Stromal cell of bone marrow (primary cell): Measurements from ENCODE around the gene PKDCC.
A peak's percentile ranks its signal among the peaks of the same experiment; 100 is the strongest.

Source experiments
- DNase-seq: peaks from one replicate; pipeline ENCODE4 v3.0.0-alpha.2; 2012; ENCODE audit warnings: low read depth

PKDCC gene

DNA sequence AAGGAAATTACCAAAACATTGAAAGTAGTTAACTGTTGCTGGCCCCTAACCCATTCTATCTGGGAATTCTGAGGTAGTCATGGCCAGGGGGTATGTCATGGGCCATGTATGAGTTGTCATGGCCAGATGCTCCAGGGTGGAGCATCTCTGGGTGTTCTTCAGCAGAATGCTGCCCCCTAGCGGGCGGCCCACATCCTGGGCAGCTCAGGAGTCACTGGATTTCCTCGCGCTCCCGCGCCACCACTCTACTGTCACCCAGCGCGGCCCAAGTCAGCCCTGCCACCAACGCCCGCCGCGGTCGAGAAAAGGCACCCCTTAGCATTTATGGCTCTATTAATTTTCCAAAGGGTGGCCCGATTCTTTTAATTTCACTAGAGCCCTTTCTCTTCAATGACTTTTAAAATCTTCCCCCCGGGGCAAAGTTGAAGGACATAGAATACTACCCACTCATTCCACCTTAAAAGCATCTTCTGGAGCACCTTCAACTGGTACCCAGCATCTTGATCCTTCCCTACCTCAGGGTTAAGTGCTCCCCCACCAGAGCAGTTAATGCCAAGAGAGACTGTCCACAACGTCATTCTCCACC, 41.6 kb downstream of the PKDCC start:
- DNase-seq: no peak

DNA sequence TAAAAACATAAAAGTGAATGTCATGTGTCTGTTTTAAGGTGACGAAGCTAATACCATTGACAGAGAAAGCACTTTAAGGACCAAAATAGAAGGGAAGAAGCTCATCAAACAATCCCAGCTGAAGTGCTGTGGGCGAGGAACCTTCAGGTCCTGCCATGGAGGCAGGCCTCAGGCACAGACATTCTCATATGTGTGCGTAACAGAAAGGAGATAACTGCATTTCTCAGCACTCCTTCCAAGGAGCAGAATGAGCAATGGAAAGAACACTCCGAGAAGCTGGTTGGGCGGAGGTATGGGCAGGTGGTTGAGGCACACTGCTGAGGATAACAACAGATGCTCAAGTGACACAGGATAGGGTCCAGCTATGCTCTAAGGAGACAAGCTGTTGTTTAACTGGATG, 42.4 kb downstream of the PKDCC start:
- no peak for DNase-seq

DNA sequence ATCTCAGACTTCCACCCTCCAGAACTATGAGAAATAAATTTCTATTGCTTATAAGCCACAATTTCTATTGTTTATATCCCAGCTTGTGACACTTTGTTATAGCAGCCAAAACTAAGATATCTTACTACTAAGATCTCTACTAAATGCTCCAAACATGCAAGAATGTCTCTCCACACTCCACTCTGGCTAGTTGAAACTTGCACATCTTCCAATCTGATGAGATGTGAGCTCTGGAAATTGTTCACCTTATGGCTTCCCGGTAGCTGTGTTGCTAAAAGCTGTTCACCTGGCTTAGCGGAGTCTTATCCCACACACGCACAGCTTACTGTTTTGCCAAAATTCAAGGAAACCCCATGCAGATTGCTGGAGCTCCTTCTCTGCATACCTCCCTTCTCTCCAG, 43.9 kb downstream of the PKDCC start:
- DNase-seq: no peak

DNA sequence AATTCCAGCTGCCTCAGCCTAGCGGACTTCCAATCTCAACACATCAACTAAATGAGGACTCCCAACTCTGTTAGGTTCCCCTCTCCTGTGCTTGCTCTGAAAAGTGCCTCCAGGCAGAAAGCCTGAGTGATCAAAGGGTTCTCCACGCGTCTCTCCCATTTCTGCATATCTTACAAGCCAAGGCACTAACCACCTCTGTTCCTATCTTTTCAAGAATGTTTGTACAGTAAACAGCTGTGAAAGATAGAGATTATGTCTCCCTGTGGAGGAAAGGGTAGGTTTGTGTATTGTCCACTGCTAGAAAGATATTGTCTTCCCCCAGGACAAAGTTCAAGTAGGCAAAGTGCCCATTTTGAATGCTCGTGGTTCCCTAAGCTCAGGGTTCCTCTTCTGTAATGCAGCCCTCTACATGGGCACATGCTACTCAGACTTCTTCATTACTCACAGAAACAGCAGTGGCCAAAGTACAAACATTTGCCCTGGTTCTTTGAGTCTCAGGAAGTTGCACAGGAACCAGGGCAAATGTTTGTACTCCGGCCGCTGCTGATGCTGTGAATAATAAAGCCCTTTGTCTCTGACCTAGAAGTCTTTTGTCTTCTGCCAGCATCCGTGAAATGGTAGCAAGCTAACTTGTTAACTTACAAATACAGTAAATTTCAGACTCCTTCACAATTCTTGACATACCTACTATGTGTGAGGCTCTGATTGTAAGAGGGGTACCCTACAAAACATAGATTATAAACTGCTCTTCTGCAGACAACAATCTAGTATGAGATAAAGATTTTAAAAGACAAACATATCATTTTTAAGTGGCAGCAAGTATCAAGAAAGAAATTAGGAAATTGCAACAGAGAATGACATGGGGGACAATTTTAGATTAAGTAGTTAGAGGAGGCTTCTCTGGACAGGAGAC, 44.5 kb downstream of the PKDCC start:
- DNase-seq: no peak

DNA sequence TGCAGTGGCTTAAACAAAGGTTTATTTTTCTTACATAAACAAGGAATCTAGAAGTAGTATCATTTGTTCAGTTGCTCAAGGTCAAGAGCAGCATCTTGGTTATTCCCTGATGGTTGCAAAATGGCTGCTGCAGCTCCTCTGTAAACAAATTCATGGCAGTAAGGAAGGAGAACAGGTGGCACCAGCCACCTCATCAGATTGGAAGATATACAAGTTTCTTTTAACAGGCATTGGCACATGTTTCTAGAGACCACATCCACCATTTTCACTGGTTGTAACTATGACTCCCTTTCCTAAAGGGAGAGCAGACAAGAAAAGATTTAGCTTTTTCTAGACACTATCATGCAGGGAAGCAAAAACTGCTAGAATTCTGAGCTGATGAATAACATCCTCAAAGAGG, 46.3 kb downstream of the PKDCC start:
- DNase-seq: no peak

DNA sequence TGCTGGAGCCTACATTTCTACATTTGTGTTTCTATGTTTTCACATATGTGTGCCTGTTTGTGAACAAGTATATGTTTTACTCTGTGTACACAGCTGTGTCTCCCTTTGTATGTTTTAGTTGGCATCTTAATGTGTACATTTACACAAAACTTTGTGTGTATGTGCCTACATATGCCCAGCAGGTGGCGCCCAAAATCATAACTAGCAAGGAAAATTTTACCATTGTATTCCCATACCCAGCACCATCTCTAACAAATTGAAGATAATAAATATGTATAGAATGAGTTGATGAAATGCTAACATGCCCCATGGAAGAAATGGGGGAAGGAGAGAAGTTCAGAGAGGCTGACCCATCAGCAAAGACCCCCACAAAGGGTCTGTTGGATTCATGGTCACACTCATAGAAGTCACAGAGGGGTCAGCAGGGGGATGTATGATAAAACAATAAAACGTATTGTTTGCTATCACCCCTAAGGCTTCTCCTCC, 48.1 kb downstream of the PKDCC start:
- DNase-seq: peak; percentile 54

DNA sequence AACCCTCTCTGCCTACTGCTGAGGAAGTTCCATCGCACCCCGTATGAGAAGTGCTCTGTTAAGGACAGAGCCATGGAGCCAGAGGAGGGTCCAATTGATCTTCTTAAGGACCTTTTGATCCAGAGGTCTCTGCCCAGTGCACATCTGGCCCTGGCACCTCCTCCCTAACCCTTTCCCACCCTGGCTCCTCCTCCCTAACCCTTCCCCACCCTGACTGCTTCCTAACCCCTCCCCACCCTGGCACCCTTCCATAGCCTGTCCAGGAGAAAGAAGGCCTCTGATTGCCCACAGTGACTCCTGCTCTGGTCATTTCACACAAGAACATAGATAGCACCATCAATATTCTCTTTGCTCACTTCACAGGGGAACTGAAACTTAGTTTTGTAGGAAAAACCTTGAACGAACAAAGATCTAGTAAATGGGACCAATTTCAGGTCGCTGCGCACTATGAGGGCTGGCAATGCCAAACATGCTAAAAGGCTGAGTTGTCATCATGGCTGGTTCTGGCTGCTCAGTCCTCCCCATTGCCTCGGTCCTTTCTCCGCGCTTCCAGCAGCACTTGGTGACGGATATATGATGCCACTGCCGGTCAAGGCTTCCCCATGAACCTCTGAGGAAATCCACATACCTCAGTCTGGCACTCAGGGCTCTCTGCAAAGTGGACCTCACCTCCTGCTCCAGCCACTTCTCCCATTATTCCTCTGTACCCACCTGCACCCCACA, 49.2 kb downstream of the PKDCC start:
- no peak for DNase-seq

DNA sequence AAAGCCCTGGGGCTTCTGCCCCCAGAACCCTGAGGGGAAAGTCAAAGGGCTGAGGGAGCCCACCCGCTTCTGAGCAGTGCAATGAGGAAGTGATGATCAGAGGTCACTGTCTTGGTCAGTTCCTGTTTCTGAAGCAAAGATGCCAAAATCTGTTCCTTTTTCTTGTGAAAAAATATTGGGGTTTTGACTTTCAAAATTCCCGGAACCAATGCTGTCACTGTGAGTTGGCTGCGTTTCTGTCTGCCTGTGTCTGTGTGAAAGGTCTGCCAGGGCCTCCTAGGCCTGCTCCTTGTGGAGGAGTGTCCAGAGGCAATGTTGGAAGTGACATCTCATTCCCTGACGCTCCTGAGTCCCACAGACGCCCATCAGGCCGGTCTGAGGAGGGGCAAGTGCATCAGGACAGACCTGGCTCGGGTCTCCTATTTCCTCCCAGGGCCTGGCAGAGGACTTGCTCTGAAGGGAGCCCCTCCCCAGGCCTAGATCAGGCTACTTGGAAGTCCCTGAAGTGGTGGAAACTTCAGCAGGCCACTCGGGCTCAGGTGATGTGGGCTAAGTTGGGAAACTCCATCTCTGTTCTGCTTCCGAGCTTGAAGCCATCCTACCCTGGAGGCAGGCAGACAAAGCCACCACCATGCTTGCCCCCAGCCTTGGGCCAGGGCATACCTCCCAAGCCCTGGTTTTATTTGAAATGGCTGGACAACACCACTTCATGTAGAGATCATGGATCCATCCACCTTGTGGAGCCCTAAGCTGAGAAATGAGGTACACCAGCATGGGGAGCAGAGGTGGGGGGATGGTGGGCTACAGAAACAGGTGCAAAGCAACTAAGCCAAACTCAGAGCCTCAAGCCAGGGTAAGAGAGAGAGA, 51.0 kb downstream of the PKDCC start:
- DNase-seq: no peak

DNA sequence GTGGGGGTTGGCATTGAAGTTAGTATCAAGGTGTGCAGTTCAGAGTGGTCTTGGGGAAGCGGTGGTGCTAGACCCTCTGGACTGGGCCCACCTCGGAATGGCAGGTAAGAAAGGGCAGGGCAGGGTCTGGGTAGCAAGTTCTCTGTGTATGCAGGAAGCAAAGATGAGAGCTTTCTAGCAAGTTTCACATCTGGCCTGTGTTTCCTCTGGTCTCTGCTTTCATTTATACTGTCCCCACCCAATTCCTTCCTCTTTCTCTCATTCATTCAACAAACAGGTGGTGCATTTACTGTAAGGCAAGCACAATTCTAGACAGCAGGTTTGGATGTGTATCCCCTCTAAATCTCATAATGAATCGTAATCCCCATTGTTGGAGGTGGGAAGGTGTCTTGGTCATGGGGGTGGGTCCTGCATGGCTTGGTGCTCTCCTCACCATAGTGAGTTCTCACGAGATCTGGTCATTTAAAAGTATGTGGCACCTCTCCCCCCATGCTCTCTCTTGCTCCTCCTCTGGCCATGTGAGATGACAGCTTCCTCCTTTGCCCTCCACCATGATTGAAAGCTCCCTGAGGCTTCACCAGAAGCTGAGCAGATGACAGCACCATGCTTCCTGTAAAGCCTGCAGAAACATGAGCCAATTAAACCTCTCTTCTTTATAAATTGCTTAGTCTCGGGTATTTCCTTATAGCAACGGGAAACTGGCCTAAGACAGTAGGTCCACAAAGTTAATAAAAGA, 51.8 kb downstream of the PKDCC start:
- DNase-seq: no peak

DNA sequence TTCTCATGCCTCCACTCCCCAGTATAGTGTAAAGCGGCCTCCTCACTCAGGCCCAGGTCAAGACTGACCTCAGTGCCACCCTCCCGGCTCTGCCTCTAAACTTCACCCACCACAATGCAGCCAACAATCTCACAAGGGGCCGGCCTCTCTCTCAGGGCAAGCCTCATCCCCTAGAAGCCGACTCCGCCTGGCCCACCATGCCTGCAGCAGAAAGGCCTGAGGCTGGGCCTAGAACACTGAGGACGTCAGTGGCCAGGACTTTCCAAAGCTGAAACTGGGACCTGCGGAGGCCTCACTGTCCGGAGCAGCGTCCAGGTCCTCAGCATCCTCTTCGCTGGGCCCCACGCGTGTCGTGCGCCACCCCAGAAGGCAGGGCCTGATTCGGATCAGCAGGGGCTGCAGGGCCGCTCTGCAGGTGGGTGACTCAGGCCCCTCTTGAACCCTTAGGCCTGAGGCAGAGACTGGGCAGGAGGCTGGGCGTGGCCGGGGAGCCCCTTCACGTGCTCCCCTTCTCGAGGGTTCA, 52.9 kb downstream of the PKDCC start:
- DNase-seq: no peak

DNA sequence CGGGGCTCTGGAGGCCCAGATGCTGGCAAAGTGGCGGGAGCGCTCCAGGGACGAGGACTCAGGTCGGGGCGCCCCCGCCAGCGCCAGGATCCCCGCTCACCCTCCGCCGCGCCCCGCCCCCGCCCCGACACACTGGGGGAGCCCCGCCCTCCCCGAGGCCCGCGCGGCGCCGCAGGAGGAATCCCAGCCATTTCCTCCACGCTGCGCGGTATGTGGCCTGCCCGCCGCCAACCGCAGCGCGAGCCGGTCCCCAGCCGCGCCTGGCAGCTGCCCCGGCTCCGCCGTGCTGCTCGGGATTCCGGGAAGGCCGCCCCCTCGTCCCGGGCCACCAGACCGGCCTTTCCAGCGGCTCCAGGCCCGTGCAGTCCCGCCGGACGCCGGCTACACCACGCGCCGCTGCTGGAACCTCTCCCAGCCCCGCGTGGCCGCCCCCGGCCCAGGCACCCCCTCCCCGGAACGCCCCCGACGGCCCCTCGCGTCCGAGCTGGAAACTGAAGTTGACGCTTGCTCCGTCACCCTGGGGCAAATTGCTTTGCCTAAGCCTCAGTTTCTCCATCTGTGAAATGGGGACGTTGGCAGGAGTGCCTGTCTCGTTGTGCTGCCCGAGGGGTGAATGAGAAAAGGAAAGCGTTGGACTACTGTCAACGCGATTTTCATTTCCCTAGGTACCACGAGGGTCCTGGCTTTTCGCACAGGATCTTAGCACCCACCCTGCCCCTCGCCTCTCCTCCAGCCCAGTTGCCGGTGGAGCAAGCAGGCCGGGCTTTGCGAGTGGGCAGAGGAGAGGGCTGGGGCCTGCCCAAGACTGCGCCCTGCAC, 53.6 kb downstream of the PKDCC start:
- no peak for DNase-seq

DNA sequence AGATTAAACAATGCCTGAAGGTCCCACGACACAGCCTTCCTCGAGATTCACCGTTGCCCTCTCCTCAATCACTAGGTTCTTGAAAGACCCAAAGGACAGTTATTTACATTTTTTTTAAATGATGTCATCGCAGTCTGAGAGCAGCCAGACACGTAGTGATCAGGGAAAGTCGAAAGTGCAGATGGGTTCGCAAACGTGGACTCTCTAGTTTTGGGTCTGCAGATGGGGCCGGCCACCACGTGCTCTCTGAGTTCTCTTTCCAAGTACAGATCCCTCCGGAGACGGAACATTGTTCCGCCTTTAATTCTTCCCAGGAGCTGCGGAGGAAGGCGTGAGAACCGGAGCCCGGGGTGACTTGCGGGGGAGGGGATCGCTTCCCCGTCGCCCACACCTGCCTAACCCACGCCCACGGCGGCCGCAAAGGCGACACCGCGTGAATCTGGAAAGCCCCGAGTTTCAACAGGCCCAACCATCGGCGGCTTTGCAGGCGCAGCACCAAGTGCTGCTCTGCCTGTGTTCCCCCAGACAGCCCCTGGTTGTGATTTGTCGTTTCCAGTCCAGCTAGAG, 54.3 kb downstream of the PKDCC start:
- no peak for DNase-seq

DNA sequence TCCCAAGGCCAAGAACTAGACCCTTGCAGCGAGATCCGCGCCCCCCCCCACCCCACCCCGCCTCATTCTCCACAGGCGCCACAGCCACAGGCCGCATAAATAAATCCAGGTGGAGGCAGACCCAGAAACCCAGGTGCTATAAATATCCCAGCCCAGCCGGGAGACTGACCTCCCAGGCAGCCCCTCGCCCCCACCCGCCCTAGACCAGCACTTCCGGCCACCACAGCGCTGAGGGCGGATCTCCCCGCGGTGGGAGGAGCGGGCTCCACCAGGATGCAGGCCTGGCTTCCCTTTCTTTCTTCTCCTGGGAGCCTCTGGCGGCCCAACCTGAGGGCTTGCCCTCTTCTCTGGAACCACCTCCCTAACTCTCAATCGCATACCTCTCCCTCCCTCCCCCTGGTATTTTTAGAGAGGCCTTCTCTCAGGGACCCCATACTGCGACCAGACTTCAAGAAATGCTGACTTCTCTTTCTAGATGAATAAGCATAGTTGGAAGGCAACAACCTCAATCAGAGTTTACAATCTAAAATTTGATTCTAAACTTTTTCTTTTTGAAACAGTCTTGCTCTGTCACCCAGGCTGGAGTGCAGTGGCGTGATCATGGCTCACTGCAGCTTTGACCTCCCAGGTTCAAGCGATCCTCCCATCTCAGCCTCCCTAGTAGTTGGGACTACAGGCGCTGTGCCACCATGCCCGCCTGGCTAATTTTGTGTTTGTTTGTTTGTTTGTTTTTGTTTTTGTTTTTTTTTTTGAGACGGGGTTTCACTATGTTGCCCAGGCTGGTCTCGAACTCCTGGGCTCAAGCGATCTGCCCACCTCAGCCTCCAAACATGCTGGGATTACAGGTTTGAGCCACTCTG, 55.0 kb downstream of the PKDCC start:
- DNase-seq: no peak

DNA sequence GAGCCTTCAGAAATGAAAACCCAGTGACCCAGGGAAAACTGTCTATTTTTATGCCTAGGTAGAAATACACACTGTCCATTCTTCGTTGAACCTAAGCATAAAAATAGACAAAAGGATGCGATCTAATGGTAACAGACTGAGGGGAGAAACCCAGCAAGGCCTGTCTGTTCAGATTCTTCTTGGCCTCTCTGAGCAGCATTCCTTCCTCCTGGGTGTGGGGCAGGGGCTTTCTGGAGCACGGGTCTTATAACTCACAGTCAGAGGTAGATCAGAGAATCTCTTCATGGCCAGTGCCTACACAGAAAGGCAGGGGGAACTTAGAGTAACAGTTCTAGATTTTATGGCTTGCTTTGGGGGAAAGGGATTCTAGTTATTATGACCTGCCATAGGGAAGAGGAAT, 56.0 kb downstream of the PKDCC start:
- DNase-seq: no peak

DNA sequence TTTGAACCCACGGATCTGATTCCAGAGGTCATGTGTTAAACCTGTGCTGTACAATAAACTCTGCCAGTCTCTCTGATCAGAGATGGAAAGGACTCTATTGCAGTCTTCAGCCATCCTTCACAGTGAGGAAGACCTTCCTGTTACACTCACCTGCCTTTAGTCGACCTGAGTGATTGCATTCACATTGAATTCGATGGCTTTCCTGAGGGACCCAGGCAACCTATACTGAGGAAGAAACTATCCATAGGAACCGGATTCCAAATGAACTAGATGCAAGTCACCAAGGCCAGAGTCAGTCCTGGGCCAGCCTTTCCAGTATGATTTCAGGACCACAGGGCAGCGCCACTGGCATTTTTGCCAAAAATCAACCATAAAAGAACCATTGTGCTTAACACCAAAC, 56.8 kb downstream of the PKDCC start:
- DNase-seq: no peak

DNA sequence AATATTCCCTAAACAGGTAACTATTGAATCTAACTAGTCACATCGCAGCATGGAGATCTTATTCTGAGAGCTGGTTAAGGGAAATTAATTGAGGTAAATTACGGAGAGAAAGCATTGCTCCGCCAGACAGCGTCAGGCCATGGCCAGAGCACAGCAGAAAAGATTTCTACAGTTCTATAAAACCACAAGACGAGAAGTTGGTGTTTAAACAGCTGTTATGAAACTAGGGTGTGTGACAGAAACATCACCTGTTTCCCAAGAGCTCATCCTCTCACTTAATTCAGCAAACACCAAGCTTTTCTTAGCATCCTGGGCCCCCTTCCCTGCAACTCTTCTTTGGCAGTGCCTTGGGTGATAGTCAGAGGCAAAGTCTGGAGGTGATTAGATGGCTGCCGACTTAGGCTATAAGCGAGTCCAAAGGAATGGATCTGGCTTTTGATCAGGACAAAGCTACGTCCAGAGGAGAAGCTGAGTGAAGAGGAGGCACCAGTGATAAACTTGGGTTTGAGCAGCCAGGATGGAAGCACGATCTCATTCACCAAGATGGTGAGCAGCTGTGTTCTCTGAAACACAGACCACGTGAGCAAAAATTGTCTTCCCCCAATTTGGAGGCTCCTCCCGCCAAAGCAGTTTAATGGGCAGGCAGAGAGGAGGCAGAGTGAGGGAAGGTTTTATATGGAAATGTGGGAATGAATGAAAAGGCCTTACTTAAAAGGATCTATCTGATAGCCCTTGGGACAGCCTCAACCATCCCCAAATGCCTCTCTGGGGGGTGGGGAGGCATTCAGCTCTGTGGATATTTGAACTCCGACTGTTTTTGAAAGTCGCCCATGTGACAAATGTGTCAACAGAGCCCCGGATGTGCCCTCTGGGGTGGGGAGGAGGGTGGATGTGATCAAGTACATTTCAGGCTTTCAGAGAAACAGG, 57.8 kb downstream of the PKDCC start:
- DNase-seq: no peak

DNA sequence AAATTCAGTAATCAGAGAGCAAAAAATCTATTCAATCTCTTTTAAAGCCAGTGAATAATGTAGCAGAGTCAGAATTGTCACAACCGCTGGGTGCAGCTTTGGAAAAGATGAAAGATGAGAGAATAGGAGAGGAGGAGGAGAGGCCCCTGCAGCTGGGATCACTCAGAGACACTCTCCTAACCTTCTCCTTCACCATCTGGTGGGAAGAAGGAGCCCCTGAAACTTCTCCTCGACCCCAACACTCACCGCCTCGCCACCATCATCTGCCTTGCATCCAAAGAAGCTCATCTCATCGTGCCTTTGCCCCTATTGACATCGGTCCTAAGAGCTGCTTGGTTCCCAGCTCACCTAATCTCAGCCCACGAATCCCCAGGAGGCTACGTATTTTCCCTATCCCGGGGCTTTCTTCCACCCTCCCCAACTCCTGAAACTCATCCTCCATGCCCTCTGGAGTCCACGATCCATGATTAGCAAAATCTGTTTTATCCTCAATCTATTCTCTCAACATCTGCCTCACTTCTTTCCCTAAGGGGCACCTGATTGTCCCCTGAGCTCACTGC, 58.5 kb downstream of the PKDCC start:
- no peak for DNase-seq
